Calu3 (cell line): ENCODE results near the gene ACAA1. TPM values are rescaled to one million over a fixed set of nuclear protein-coding genes. Genes with fewer than 3 reads are reported as not detected.

Source experiments
- BruUV-seq: library from RNA; stranded (reverse); fragments of 400-500 nt; replicated peaks from 2 replicates; lab custom pipeline; 2021; lab: Mats Ljungman, UMichigan
- CTCF ChIA-PET: fragments of 300-600 bp; sonication (Branson Sonifier 250); formaldehyde crosslinking; loops from one replicate; lab custom pipeline; 2022; ENCODE audit warnings: antibody characterized with exemption; lab: Charles Lee
- DNase-seq: peaks from one replicate; pipeline ENCODE4 v3.0.0; 2022
- H3K27ac Mint-ChIP-seq: one replicate; pipeline ENCODE4 v1.8.0; 2022; ENCODE audit warnings: mixed read lengths; ENCODE audit not compliant: unreplicated experiment
- H3K27me3 Mint-ChIP-seq: one replicate; pipeline ENCODE4 v1.8.0; 2022; ENCODE audit warnings: mixed read lengths; ENCODE audit not compliant: unreplicated experiment
- H3K36me3 Mint-ChIP-seq: one replicate; pipeline ENCODE4 v1.8.0; 2022; ENCODE audit warnings: mild to moderate bottlenecking, moderate library complexity, mixed read lengths; ENCODE audit not compliant: insufficient read depth, unreplicated experiment
- H3K4me1 Mint-ChIP-seq: one replicate; pipeline ENCODE4 v1.8.0; 2022; ENCODE audit warnings: mild to moderate bottlenecking, low read depth, mixed read lengths; ENCODE audit not compliant: unreplicated experiment
- H3K4me3 Mint-ChIP-seq: one replicate; pipeline ENCODE4 v1.8.0; 2022; ENCODE audit warnings: mild to moderate bottlenecking, low read depth, moderate library complexity, mixed read lengths; ENCODE audit not compliant: unreplicated experiment
- H3K9me3 Mint-ChIP-seq: one replicate; pipeline ENCODE4 v1.8.0; 2022; ENCODE audit warnings: low read depth, mixed read lengths; ENCODE audit not compliant: unreplicated experiment
- intact Hi-C: fragments of 100-400 bp; cut with micrococcal nuclease; formaldehyde crosslinking; loops from one replicate; pipeline ENCODE4 v1.10.0; 2022; ENCODE audit not compliant: unreplicated experiment
- total RNA-seq: library from RNA; stranded (reverse); gene quantifications from 2 replicates; pipeline ENCODE4 v1.2.3, GENCODE V29; 2022
- TF ChIP-seq, protein P1 (sequence below): fragments of 200-600 bp; IDR thresholded peaks from one replicate; pipeline ENCODE4 v1.8.0; 2022; ENCODE audit warnings: antibody characterized with exemption; ENCODE audit not compliant: unreplicated experiment

Gene ACAA1
- total RNA-seq, 1 experiment from 2014 or later: 64.5 TPM

GRCh38 chr3:38099518-38099917 is 37.4 kb downstream of the ACAA1 start:
- intact Hi-C loops: no loop called here
- DNase-seq: no peak
- Mint-ChIP-seq H3K27ac (no peak overlapping the region), H3K36me3 (no peaks in the 10 kb centered on the region), H3K9me3 (no peaks in the 10 kb centered on the region), H3K27me3 (peaks cover 89% of the 10 kb centered on the region), H3K4me3 (no peak overlapping the region), H3K4me1 (no peaks in the 10 kb centered on the region)
- BruUV-seq: no TSS peak
- TF ChIP-seq, protein P1, sequence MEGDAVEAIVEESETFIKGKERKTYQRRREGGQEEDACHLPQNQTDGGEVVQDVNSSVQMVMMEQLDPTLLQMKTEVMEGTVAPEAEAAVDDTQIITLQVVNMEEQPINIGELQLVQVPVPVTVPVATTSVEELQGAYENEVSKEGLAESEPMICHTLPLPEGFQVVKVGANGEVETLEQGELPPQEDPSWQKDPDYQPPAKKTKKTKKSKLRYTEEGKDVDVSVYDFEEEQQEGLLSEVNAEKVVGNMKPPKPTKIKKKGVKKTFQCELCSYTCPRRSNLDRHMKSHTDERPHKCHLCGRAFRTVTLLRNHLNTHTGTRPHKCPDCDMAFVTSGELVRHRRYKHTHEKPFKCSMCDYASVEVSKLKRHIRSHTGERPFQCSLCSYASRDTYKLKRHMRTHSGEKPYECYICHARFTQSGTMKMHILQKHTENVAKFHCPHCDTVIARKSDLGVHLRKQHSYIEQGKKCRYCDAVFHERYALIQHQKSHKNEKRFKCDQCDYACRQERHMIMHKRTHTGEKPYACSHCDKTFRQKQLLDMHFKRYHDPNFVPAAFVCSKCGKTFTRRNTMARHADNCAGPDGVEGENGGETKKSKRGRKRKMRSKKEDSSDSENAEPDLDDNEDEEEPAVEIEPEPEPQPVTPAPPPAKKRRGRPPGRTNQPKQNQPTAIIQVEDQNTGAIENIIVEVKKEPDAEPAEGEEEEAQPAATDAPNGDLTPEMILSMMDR: no peak
- CTCF ChIA-PET: no interaction called here

GRCh38 chr3:38098376-38098723 is 38.6 kb downstream of the ACAA1 start:
- Mint-ChIP-seq H3K36me3 (no peaks in the 10 kb centered on the region), H3K9me3 (no peaks in the 10 kb centered on the region), H3K27me3 (peaks cover 92% of the 10 kb centered on the region), H3K27ac (no peak overlapping the region), H3K4me1 (no peaks in the 10 kb centered on the region), H3K4me3 (no peak overlapping the region)
- intact Hi-C loops: no loop called here
- CTCF ChIA-PET: interaction anchor here (1.0 kb wide), 1 partner anchor 27 kb away, joined by 3 read pairs; no protein-coding TSS in a partner anchor
- no peak for DNase-seq
- TF ChIP-seq, protein P1: no peak
- BruUV-seq: no TSS peak

GRCh38 chr3:38097446-38098375 is 39.2 kb downstream of the ACAA1 start:
- no peak overlapping the region for H3K27ac Mint-ChIP-seq
- BruUV-seq: no TSS peak

GRCh38 chr3:38095669-38096483 is 41.1 kb downstream of the ACAA1 start:
- CTCF ChIA-PET: interaction anchor here (0.7 kb wide), 1 partner anchor 954 kb away, joined by 3 read pairs; no protein-coding TSS in a partner anchor
- H3K4me1 Mint-ChIP-seq: no peaks in the 10 kb centered on the region
- H3K27me3 Mint-ChIP-seq: peaks cover 97% of the 10 kb centered on the region
- TF ChIP-seq, protein P1: no peak
- no peak for DNase-seq
- no TSS peak for BruUV-seq
- H3K27ac Mint-ChIP-seq: no peak overlapping the region
- H3K4me3 Mint-ChIP-seq: no peak overlapping the region
- no peaks in the 10 kb centered on the region for H3K36me3 Mint-ChIP-seq
- H3K9me3 Mint-ChIP-seq: no peaks in the 10 kb centered on the region
- intact Hi-C loops: no loop called here

More at GRCh38 chr3:38097446-38098375, 39.2 kb downstream of the ACAA1 start:
- intact Hi-C loops: no loop called here
- TF ChIP-seq, protein P1: no peak
- CTCF ChIA-PET: interaction anchor here (1.0 kb wide), 1 partner anchor 28 kb away, joined by 3 read pairs; no protein-coding TSS in a partner anchor
- no peaks in the 10 kb centered on the region for H3K4me1 Mint-ChIP-seq
- H3K4me3 Mint-ChIP-seq: no peak overlapping the region
- no peaks in the 10 kb centered on the region for H3K36me3 Mint-ChIP-seq
- H3K9me3 Mint-ChIP-seq: no peaks in the 10 kb centered on the region
- H3K27me3 Mint-ChIP-seq: peaks cover 92% of the 10 kb centered on the region
- no peak for DNase-seq
